Measurements from ENCODE around the gene SMIM24.
"Not testable (repeated sequence)": the region's sequence is repeated elsewhere in the genome, so short reads cannot be mapped to it uniquely, and the experiment has no call there.

Gene SMIM24

GRCh38 chr19:3455960-3456601, 24.2 kb downstream of the SMIM24 start:
- no peak for DNase-seq (ENCODE audit: low spot score)

- no peak for DNase-seq (ENCODE audit: low spot score)
These were observed 24.9 kb downstream of the SMIM24 start for GRCh38 chr19:3455393-3455955.

- no peak for DNase-seq (ENCODE audit: low spot score)
These were observed 25.5 kb downstream of the SMIM24 start for GRCh38 chr19:3454656-3455392.

- no peak for DNase-seq (ENCODE audit: low spot score)
These were observed 26.5 kb downstream of the SMIM24 start for GRCh38 chr19:3453840-3454239.

GRCh38 chr19:3452942-3453214, 27.4 kb downstream of the SMIM24 start:
- not testable (repeated sequence) for DNase-seq (ENCODE audit: low spot score)

- DNase-seq (ENCODE audit: low spot score), result no peak
These were observed 28.0 kb downstream of the SMIM24 start for GRCh38 chr19:3452171-3452941.

GRCh38 chr19:3451451-3451866, 28.9 kb downstream of the SMIM24 start:
- no peak for DNase-seq (ENCODE audit: low spot score)

GRCh38 chr19:3450796-3451411, 29.4 kb downstream of the SMIM24 start:
- DNase-seq (ENCODE audit: low spot score), result peak; percentile 89

- no peak for DNase-seq (ENCODE audit: low spot score)
These were observed 31.6 kb downstream of the SMIM24 start for GRCh38 chr19:3448616-3449334.

GRCh38 chr19:3446657-3447056, 33.7 kb downstream of the SMIM24 start:
- DNase-seq (ENCODE audit: low spot score), result not testable (repeated sequence)

- DNase-seq (ENCODE audit: low spot score), result no peak
These were observed 35.6 kb downstream of the SMIM24 start for GRCh38 chr19:3444695-3445234.

- no peak for DNase-seq (ENCODE audit: low spot score)
These were observed 36.3 kb downstream of the SMIM24 start for GRCh38 chr19:3443840-3444694.

GRCh38 chr19:3442487-3443071, 37.7 kb downstream of the SMIM24 start:
- DNase-seq (ENCODE audit: low spot score), result no peak

- DNase-seq (ENCODE audit: low spot score), result no peak
These were observed 38.4 kb downstream of the SMIM24 start for GRCh38 chr19:3441986-3442329.

GRCh38 chr19:3441089-3441985, 39.0 kb downstream of the SMIM24 start:
- no peak for DNase-seq (ENCODE audit: low spot score)

- DNase-seq (ENCODE audit: low spot score), result peak; percentile 43
These were observed 40.2 kb downstream of the SMIM24 start for GRCh38 chr19:3440082-3440481.

GRCh38 chr19:3434630-3435553, 45.4 kb downstream of the SMIM24 start:
- peak; percentile 99 for DNase-seq (ENCODE audit: low spot score)
